Fibroblast of upper back skin (primary cell): Measurements from ENCODE around the gene SCARF2.
"Not testable (repeated sequence)": the region's sequence is repeated elsewhere in the genome, so short reads cannot be mapped to it uniquely, and the experiment has no call there.

Experiments used
- DNase-seq: peaks from one replicate; pipeline ENCODE4 v3.0.0-alpha.2; 2013

The SCARF2 gene

GRCh38 chr22:20391222-20391621 lies 46.4 kb downstream of the SCARF2 start:
- DNase-seq, result no peak

- no peak for DNase-seq
Measured at GRCh38 chr22:20390394-20390907, 47.2 kb downstream of the SCARF2 start.

- no peak for DNase-seq
Measured at GRCh38 chr22:20389288-20389687, 48.3 kb downstream of the SCARF2 start.

GRCh38 chr22:20388200-20388599 lies 49.4 kb downstream of the SCARF2 start:
- DNase-seq, result no peak

- no peak for DNase-seq
Measured at GRCh38 chr22:20386972-20387371, 50.7 kb downstream of the SCARF2 start.

GRCh38 chr22:20386336-20386735 lies 51.3 kb downstream of the SCARF2 start:
- DNase-seq, result no peak

- DNase-seq, result no peak
Measured at GRCh38 chr22:20384865-20385264, 52.8 kb downstream of the SCARF2 start.

GRCh38 chr22:20384171-20384570 lies 53.5 kb downstream of the SCARF2 start:
- DNase-seq, result no peak

- no peak for DNase-seq
Measured at GRCh38 chr22:20383538-20383937, 54.1 kb downstream of the SCARF2 start.

GRCh38 chr22:20380486-20380885 lies 57.1 kb downstream of the SCARF2 start:
- no peak for DNase-seq

- not testable (repeated sequence) for DNase-seq
Measured at GRCh38 chr22:20378684-20379083, 58.9 kb downstream of the SCARF2 start.

GRCh38 chr22:20378110-20378509 lies 59.5 kb downstream of the SCARF2 start:
- DNase-seq, result no peak

GRCh38 chr22:20376983-20377382 lies 60.6 kb downstream of the SCARF2 start:
- not testable (repeated sequence) for DNase-seq

GRCh38 chr22:20376281-20376680 lies 61.3 kb downstream of the SCARF2 start:
- not testable (repeated sequence) for DNase-seq
